ENCODE measurements around the gene TEKT2. TPM values are rescaled to one million over a fixed set of nuclear protein-coding genes. Genes with fewer than 3 reads are reported as not detected.

TEKT2 gene
- total and polyA plus RNA-seq, 5 donors from 2014 or later = 0.81 TPM; not detected in 4

DNA sequence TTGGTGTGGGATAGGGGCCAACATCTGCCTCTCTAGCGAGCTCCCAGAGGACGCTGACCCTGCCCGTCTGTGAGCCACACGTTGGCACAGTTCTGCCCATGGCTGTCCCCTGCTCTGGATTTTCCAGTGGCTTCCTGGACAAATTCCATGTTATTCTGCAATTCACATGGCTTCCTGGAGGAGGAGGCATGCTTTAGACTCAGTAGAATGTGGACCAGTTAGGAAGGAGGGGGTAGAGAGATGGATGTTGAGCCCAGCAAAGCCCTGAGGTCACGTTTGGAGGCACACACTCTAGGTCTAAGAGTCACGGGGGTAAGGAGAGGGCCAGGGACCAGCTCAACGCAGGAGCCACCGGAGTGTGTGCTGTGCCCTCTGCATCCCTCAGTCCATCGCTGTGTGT, 28.9 kb downstream of the TEKT2 start:
- peak overlapping the region in 1 of 3 donors; percentile 72 for H3K27ac Mint-ChIP-seq
- Histone ChIP-seq H3K27me3 (ENCODE audit: control insufficient read depth, insufficient read depth, low read length) (no peaks in the 10 kb centered on the region), H3K36me3 (ENCODE audit: control insufficient read depth, insufficient read depth, low read length) (no peaks in the 10 kb centered on the region), H3K4me3 (ENCODE audit: low read depth, low read length) (no peak overlapping the region), H3K4me1 (ENCODE audit: control insufficient read depth, insufficient read depth, low read length, poor library complexity, severe bottlenecking) (peaks cover 7% of the 10 kb centered on the region), H3K27ac (ENCODE audit: insufficient read depth, low read length, poor library complexity, severe bottlenecking) (no peak overlapping the region), H3K9me3 (ENCODE audit: control insufficient read depth in 2 of 2, low read length in 2 of 2) (no peaks in the 10 kb centered on the region)
- peaks cover 5% of the 10 kb centered on the region for H3K27me3 Mint-ChIP-seq
- no peaks in the 10 kb centered on the region for H3K36me3 Mint-ChIP-seq
- H3K4me1 Mint-ChIP-seq = peaks cover 0 to 18% (median 2%) of the 10 kb centered on the region in 4 donors
- ATAC-seq (ENCODE audit: low read depth in 2 of 2) = no peak
- H3K9me3 Mint-ChIP-seq = no peaks in the 10 kb centered on the region
- no peak for DNase-seq
- H3K4me3 Mint-ChIP-seq = no peak overlapping the region

DNA sequence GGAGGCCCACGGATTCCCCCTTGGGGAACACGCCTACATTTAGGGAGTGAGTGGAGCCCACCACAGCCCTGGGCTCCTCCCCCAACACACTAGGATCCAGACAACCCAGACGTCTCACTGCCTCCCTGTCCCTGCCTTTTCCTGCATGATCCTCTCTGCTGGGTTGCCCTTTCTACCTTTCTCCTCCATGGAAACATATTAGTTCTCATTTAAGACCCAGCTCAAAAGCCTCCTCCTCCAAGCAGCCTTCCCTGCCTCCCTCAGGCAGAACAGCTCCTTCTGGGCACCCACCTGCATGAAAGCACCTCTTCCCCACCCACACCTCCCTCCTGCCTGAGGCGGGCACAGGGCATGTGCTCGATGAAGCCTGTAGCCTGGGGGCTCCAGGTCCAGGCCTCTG, 30.5 kb downstream of the TEKT2 start:
- Mint-ChIP-seq H3K4me1 (peaks cover 0 to 8% (median 0%) of the 10 kb centered on the region in 4 donors), H3K27me3 (peaks cover 5% of the 10 kb centered on the region), H3K9me3 (no peaks in the 10 kb centered on the region), H3K36me3 (no peaks in the 10 kb centered on the region), H3K27ac (no peak overlapping the region), H3K4me3 (no peak overlapping the region)
- Histone ChIP-seq H3K27me3 (ENCODE audit: control insufficient read depth, insufficient read depth, low read length) (no peaks in the 10 kb centered on the region), H3K36me3 (ENCODE audit: control insufficient read depth, insufficient read depth, low read length) (no peaks in the 10 kb centered on the region), H3K4me1 (ENCODE audit: control insufficient read depth, insufficient read depth, low read length, poor library complexity, severe bottlenecking) (no peaks in the 10 kb centered on the region), H3K4me3 (ENCODE audit: low read depth, low read length) (no peak overlapping the region), H3K27ac (ENCODE audit: insufficient read depth, low read length, poor library complexity, severe bottlenecking) (no peak overlapping the region), H3K9me3 (ENCODE audit: control insufficient read depth in 2 of 2, low read length in 2 of 2) (no peaks in the 10 kb centered on the region)
- ATAC-seq (ENCODE audit: low read depth in 2 of 2) = no peak
- no peak for DNase-seq

DNA sequence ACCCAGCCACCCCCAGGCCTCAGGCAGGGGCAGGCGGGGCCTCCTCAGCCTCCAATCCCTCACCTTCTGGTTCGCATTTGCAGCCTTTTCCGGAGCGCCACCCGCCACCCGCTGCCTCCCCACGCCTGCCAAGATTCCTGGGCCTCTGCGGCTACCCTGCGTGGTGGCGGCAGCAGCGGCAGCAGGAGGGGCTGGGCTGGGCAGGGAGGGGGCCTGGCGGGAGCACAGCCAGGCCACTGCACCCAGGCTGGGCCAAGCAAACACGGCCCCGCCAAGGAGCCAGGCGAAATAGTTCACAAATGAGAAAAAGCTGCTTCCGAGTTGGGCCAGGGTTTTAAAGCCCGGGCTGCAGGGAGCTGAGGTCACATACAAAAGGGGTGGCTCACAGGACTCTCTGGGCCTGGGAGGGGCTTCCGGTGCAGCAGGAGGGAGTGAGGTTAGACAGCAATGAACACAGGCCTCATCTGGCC, 31.3 kb downstream of the TEKT2 start:
- peaks cover 8% of the 10 kb centered on the region for H3K27me3 Mint-ChIP-seq
- no peak overlapping the region for H3K4me3 ChIP-seq (ENCODE audit: low read depth, low read length)
- H3K36me3 Mint-ChIP-seq = no peaks in the 10 kb centered on the region
- DNase-seq (no peak), ATAC-seq (ENCODE audit: low read depth in 2 of 2) (no peak)
- H3K27me3 ChIP-seq (ENCODE audit: control insufficient read depth, insufficient read depth, low read length) = no peaks in the 10 kb centered on the region
- H3K27ac Mint-ChIP-seq = no peak overlapping the region
- no peaks in the 10 kb centered on the region for H3K4me1 ChIP-seq (ENCODE audit: control insufficient read depth, insufficient read depth, low read length, poor library complexity, severe bottlenecking)
- no peak overlapping the region for H3K4me3 Mint-ChIP-seq
- peaks cover 0 to 7% (median 0%) of the 10 kb centered on the region in 4 donors for H3K4me1 Mint-ChIP-seq
- no peaks in the 10 kb centered on the region for H3K9me3 ChIP-seq (ENCODE audit: control insufficient read depth in 2 of 2, low read length in 2 of 2)
- peaks cover 0 to 2% (median 0%) of the 10 kb centered on the region in 7 donors for H3K9me3 Mint-ChIP-seq
- no peak overlapping the region for H3K27ac ChIP-seq (ENCODE audit: insufficient read depth, low read length, poor library complexity, severe bottlenecking)
- no peaks in the 10 kb centered on the region for H3K36me3 ChIP-seq (ENCODE audit: control insufficient read depth, insufficient read depth, low read length)

DNA sequence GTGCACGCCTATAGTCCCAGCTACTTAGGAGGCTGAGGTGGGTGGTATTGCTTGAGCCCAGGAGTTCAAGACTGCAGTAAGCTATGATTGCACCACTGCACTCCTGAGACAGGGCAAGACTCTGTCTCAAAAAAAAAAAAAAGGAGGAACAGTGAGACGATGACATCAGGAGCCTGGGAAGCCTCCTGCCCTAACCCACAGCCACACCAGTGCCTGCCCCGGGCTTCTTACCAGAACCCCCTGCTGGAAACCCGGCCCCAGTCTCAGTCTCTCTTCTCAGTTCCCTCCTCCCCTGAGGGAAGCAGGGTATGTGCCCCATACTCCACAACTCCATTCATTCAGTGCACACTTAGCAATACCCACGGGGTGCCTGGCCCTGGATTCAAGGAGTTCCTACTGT, 32.0 kb downstream of the TEKT2 start:
- ATAC-seq (ENCODE audit: low read depth in 2 of 2) (no peak), DNase-seq (no peak)
- Mint-ChIP-seq H3K27me3 (peaks cover 15% of the 10 kb centered on the region), H3K4me1 (peaks cover 0 to 5% (median 0%) of the 10 kb centered on the region in 4 donors), H3K9me3 (peaks cover 0 to 2% (median 0%) of the 10 kb centered on the region in 7 donors), H3K27ac (no peak overlapping the region), H3K36me3 (no peaks in the 10 kb centered on the region), H3K4me3 (no peak overlapping the region)
- Histone ChIP-seq H3K4me3 (ENCODE audit: low read depth, low read length) (no peak overlapping the region), H3K4me1 (ENCODE audit: control insufficient read depth, insufficient read depth, low read length, poor library complexity, severe bottlenecking) (no peaks in the 10 kb centered on the region), H3K27me3 (ENCODE audit: control insufficient read depth, insufficient read depth, low read length) (no peaks in the 10 kb centered on the region), H3K36me3 (ENCODE audit: control insufficient read depth, insufficient read depth, low read length) (no peaks in the 10 kb centered on the region), H3K9me3 (ENCODE audit: control insufficient read depth in 2 of 2, low read length in 2 of 2) (no peaks in the 10 kb centered on the region), H3K27ac (ENCODE audit: insufficient read depth, low read length, poor library complexity, severe bottlenecking) (no peak overlapping the region)

DNA sequence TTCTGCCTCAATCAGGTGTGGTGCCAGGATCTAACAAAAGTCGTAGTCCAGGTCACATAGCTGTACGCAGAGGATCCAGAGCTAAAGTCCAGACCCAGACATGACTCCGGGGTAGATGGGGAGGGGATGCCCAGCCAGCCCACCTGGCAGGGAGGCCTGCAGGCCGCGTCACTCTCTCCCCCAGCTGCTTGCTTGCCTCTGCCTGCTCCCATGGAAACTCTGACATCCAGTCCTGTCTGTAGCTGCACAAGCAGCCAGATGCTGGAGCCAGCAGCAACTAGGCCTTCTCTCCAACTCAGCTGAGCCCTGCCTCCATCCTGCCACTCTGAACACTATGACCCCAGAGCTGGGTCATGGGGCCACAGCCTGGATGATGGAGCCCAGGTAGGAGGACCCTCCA, 33.0 kb downstream of the TEKT2 start:
- H3K4me1 ChIP-seq (ENCODE audit: control insufficient read depth, insufficient read depth, low read length, poor library complexity, severe bottlenecking) = no peaks in the 10 kb centered on the region
- no peaks in the 10 kb centered on the region for H3K27me3 ChIP-seq (ENCODE audit: control insufficient read depth, insufficient read depth, low read length)
- H3K27me3 Mint-ChIP-seq = peaks cover 21% of the 10 kb centered on the region
- ATAC-seq (ENCODE audit: low read depth in 2 of 2) (no peak), DNase-seq (no peak)
- no peaks in the 10 kb centered on the region for H3K36me3 Mint-ChIP-seq
- no peak overlapping the region for H3K27ac Mint-ChIP-seq
- H3K4me1 Mint-ChIP-seq = no peaks in the 10 kb centered on the region
- no peak overlapping the region for H3K4me3 ChIP-seq (ENCODE audit: low read depth, low read length)
- no peaks in the 10 kb centered on the region for H3K36me3 ChIP-seq (ENCODE audit: control insufficient read depth, insufficient read depth, low read length)
- H3K9me3 Mint-ChIP-seq = peaks cover 0 to 2% (median 0%) of the 10 kb centered on the region in 7 donors
- no peak overlapping the region for H3K4me3 Mint-ChIP-seq
- no peak overlapping the region for H3K27ac ChIP-seq (ENCODE audit: insufficient read depth, low read length, poor library complexity, severe bottlenecking)
- H3K9me3 ChIP-seq (ENCODE audit: control insufficient read depth in 2 of 2, low read length in 2 of 2) = no peaks in the 10 kb centered on the region

DNA sequence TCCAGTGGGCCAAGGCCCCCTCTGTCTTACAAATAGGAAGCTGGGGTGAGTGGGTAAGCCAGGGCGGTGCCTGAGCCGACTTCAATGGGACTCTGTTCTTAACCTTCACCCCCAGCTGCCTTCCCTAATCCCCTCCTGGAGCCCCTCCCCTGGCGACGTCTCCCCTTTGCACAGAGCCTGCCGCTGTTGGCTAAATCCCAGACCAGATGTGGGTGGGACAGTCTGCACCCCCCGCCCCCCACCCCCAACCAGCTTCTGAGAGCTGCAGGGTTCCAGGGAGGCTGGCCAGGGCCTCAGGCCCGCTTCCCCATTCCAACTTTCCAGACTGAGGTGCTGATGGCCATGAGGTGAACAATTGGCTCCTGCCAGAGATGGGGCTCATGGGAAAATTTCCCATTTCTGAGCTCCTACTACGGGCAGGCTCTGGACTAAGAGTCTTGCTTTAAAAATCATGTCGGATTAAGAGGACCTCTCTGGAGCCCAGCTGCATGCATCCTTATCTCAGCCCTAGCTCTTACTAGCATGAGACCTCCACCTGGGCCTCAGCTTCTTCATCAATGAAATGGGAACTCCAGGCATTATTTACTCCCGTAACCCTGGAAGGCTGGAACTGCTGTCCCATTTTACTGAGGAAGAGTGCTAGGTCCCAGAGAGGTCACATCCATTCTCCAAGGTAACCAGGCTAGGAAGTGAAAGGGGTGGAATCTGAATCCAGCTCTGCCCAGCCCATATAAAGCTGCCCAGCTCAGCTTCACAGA, 34.7 kb downstream of the TEKT2 start:
- no peaks in the 10 kb centered on the region for H3K4me1 ChIP-seq (ENCODE audit: control insufficient read depth, insufficient read depth, low read length, poor library complexity, severe bottlenecking)
- Mint-ChIP-seq H3K4me3 (no peak overlapping the region), H3K36me3 (no peaks in the 10 kb centered on the region), H3K27ac (no peak overlapping the region), H3K27me3 (peaks cover 33% of the 10 kb centered on the region), H3K4me1 (peaks cover 0 to 11% (median 8%) of the 10 kb centered on the region in 4 donors), H3K9me3 (peaks cover 0 to 2% (median 0%) of the 10 kb centered on the region in 7 donors)
- no peaks in the 10 kb centered on the region for H3K9me3 ChIP-seq (ENCODE audit: control insufficient read depth in 2 of 2, low read length in 2 of 2)
- ATAC-seq (ENCODE audit: low read depth in 2 of 2) = no peak
- DNase-seq = no peak
- peaks cover 3% of the 10 kb centered on the region for H3K27me3 ChIP-seq (ENCODE audit: control insufficient read depth, insufficient read depth, low read length)
- no peak overlapping the region for H3K27ac ChIP-seq (ENCODE audit: insufficient read depth, low read length, poor library complexity, severe bottlenecking)
- no peak overlapping the region for H3K4me3 ChIP-seq (ENCODE audit: low read depth, low read length)
- H3K36me3 ChIP-seq (ENCODE audit: control insufficient read depth, insufficient read depth, low read length) = no peaks in the 10 kb centered on the region

DNA sequence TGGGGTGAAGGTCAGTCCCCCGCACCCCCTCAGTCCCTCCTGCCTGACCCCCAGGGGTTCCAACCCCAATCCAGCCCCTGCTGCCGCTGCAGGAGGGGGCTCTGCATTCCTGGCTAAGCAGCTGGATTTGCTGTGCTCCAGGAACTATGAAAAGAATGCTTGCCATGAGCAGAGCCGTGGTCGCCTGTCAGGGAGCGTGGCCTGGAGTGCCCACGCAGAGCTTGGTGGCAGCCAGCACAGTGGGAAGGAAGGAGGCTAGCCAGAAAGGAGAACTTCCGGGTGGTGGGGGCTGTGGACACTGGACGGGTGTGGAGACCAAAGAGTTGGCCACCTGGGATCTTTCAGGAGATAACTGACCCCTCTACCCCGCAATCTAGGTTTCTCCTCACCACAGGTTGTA, 35.6 kb downstream of the TEKT2 start:
- DNase-seq (no peak), ATAC-seq (ENCODE audit: low read depth in 2 of 2) (no peak)
- Mint-ChIP-seq H3K9me3 (peaks cover 0 to 3% (median 0%) of the 10 kb centered on the region in 7 donors), H3K4me3 (no peak overlapping the region), H3K27me3 (peaks cover 42% of the 10 kb centered on the region), H3K4me1 (peaks cover 0 to 13% (median 10%) of the 10 kb centered on the region in 4 donors), H3K27ac (no peak overlapping the region), H3K36me3 (no peaks in the 10 kb centered on the region)
- no peaks in the 10 kb centered on the region for H3K9me3 ChIP-seq (ENCODE audit: control insufficient read depth in 2 of 2, low read length in 2 of 2)
- H3K36me3 ChIP-seq (ENCODE audit: control insufficient read depth, insufficient read depth, low read length) = no peaks in the 10 kb centered on the region
- no peak overlapping the region for H3K27ac ChIP-seq (ENCODE audit: insufficient read depth, low read length, poor library complexity, severe bottlenecking)
- H3K4me3 ChIP-seq (ENCODE audit: low read depth, low read length) = no peak overlapping the region
- H3K27me3 ChIP-seq (ENCODE audit: control insufficient read depth, insufficient read depth, low read length) = peaks cover 3% of the 10 kb centered on the region
- no peaks in the 10 kb centered on the region for H3K4me1 ChIP-seq (ENCODE audit: control insufficient read depth, insufficient read depth, low read length, poor library complexity, severe bottlenecking)
